ENCODE data around the gene TCEA3. TPM values are rescaled to one million over a fixed set of nuclear protein-coding genes. Genes with fewer than 3 reads are reported as not detected.

The TCEA3 gene
- total RNA-seq, 1 donor from 2014 or later: 6.8 TPM

DNA sequence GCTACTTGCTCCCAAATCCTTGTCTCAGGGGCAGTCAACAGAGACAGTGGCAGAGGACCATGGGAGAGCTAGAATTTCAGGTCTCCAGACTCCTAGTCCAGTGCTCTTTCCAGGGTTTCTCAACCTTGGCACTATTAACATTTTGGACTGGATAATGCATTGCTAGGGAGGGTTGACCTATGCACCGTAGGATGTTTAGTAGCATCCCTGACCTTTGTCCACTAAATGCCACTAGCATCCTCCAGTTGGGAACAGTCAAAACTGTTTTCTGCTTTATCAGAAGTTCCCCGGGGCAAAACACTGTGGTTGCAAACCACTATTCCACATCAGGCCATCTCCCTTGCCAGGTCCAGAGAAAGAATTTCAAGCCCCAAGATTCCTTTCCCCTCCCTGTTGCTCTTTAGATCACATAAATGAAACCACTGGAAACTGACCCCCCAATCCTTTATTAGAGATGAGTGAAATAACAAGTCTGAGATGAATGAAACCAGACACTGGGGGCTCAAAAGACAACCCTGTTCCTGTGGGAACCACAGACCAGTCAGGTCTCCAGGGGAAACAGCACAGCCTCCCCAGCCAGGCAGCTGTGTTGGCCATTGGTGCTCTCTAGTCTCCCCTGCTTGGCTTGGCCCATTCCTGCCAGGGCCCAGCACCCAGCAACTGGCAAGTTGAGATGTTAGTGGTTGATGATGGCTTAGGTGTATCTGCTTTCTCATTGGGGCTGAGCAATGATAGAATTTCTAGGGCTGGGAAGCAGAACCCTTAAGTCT lies 3.8 kb upstream of the TCEA3 start:
- no peak for DNase-seq (ENCODE audit: low read depth)
- H3K4me3 ChIP-seq (ENCODE audit: low read depth, low read length): no peak overlapping the region
- no peaks in the 10 kb centered on the region for H3K36me3 ChIP-seq (ENCODE audit: control insufficient read depth, insufficient read depth, low read length)
- peaks cover 14% of the 10 kb centered on the region for H3K27me3 ChIP-seq (ENCODE audit: control insufficient read depth, insufficient read depth, low read length)
- no peak for TF ChIP-seq CTCF (IDR thresholded peaks at IDR 0.05; ENCODE audit: insufficient read depth, low read length, poor library complexity, severe bottlenecking)

DNA sequence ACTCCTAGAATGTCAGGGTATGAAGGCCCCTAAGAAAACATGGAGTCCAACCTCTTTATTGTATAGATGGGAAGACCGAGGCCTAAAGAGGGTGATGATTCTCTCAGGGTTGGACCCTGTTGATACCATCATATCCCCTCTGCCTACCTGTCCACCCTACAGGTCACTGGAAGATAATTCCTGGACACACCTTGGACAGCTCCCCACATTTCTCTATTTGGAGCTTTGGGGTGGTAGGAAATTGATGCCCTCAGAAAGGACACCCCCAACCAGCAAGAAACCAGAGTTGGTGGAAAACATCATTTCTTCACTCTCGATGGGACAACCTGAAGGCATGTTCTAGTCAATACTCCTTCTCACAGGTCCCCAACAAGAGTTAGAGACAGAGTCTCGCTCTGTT lies 3.0 kb upstream of the TCEA3 start:
- DNase-seq (ENCODE audit: low read depth): no peak
- TF ChIP-seq CTCF (IDR thresholded peaks at IDR 0.05; ENCODE audit: insufficient read depth, low read length, poor library complexity, severe bottlenecking): no peak
- no peaks in the 10 kb centered on the region for H3K36me3 ChIP-seq (ENCODE audit: control insufficient read depth, insufficient read depth, low read length)
- H3K27me3 ChIP-seq (ENCODE audit: control insufficient read depth, insufficient read depth, low read length): peaks cover 14% of the 10 kb centered on the region
- H3K4me3 ChIP-seq (ENCODE audit: low read depth, low read length): no peak overlapping the region

- Histone ChIP-seq H3K4me3 (ENCODE audit: low read depth, low read length) (no peak overlapping the region), H3K36me3 (ENCODE audit: control insufficient read depth, insufficient read depth, low read length) (no peaks in the 10 kb centered on the region), H3K27me3 (ENCODE audit: control insufficient read depth, insufficient read depth, low read length) (peaks cover 14% of the 10 kb centered on the region)
- no peak for DNase-seq (ENCODE audit: low read depth)
- no peak for TF ChIP-seq CTCF (IDR thresholded peaks at IDR 0.05; ENCODE audit: insufficient read depth, low read length, poor library complexity, severe bottlenecking)
Measured at GRCh38 chr1:23426828-23427227, 2.3 kb upstream of the TCEA3 start.

DNA sequence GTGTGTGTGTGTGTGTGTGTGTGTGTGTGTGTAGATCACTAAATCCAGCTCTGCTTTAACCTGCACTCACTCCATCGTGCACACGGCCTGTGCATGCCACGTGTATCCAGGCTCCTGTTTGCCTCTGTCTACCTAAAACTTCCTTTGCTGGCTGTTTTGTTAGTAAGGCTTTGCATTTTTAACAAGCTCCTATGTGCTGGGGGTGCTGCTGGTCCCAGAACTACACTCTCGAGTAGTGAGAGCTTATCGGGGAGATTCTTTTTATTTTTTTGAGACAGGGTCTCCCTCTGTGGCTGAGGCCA lies 596 bp upstream of the TCEA3 start:
- Histone ChIP-seq H3K36me3 (ENCODE audit: control insufficient read depth, insufficient read depth, low read length) (no peaks in the 10 kb centered on the region), H3K27me3 (ENCODE audit: control insufficient read depth, insufficient read depth, low read length) (peaks cover 16% of the 10 kb centered on the region), H3K4me3 (ENCODE audit: low read depth, low read length) (no peak overlapping the region)
- no peak for TF ChIP-seq CTCF (IDR thresholded peaks at IDR 0.05; ENCODE audit: insufficient read depth, low read length, poor library complexity, severe bottlenecking)
- no peak for DNase-seq (ENCODE audit: low read depth)

- Histone ChIP-seq H3K27me3 (ENCODE audit: control insufficient read depth, insufficient read depth, low read length) (peaks cover 16% of the 10 kb centered on the region), H3K36me3 (ENCODE audit: control insufficient read depth, insufficient read depth, low read length) (no peaks in the 10 kb centered on the region), H3K4me3 (ENCODE audit: low read depth, low read length) (peak overlapping the region; percentile 15)
- TF ChIP-seq CTCF (IDR thresholded peaks at IDR 0.05; ENCODE audit: insufficient read depth, low read length, poor library complexity, severe bottlenecking): no peak
- no peak for DNase-seq (ENCODE audit: low read depth)
Measured at GRCh38 chr1:23423415-23424292, 894 bp downstream of the TCEA3 start.

All from kidney epithelial cell (primary cell).